Skin epidermis (tissue), 12 donors: Measurements from ENCODE around the gene BGN.

Experiments used
- H3K27ac ChIP-seq, 21 experiments: fragments of 200-600 bp; sonication (generic) in 11 of 21; one replicate each; pipeline ENCODE4 v1.5.0; 2020; ENCODE audit warnings: mild to moderate bottlenecking in 3 of 21, inconsistent platforms in 2 of 21, moderate library complexity in 2 of 21
- H3K4me3 ChIP-seq, 7 experiments: fragments of 200-600 bp; sonication (generic) in 2 of 7; one replicate each; pipeline ENCODE4 v1.5.0; 2020; ENCODE audit warnings: inconsistent platforms in 2 of 7, mild to moderate bottlenecking in 2 of 7, moderate library complexity in 1 of 7

Gene BGN

GRCh38 chrX:153547195-153547594 is 52.4 kb downstream of the BGN start:
- Histone ChIP-seq H3K27ac (no peak overlapping the region), H3K4me3 (no peak overlapping the region)

GRCh38 chrX:153549231-153549630 is 54.5 kb downstream of the BGN start:
- no peak overlapping the region for H3K27ac ChIP-seq

GRCh38 chrX:153549807-153550206 is 55.0 kb downstream of the BGN start:
- H3K4me3 ChIP-seq = no peak overlapping the region

More at GRCh38 chrX:153549231-153549630, 54.5 kb downstream of the BGN start:
- no peak overlapping the region for H3K4me3 ChIP-seq

GRCh38 chrX:153551135-153551534 is 56.4 kb downstream of the BGN start:
- H3K4me3 ChIP-seq = no peak overlapping the region

More at GRCh38 chrX:153549807-153550206, 55.0 kb downstream of the BGN start:
- no peak overlapping the region for H3K27ac ChIP-seq

GRCh38 chrX:153554519-153555167 is 59.9 kb downstream of the BGN start:
- no peak overlapping the region for H3K4me3 ChIP-seq
- H3K27ac ChIP-seq = no peak overlapping the region

More at GRCh38 chrX:153551135-153551534, 56.4 kb downstream of the BGN start:
- no peak overlapping the region for H3K27ac ChIP-seq

- H3K4me3 ChIP-seq = no peak overlapping the region
- no peak overlapping the region for H3K27ac ChIP-seq
Measured at GRCh38 chrX:153556767-153557166, 62.0 kb downstream of the BGN start.

- no peak overlapping the region for H3K4me3 ChIP-seq
- H3K27ac ChIP-seq = no peak overlapping the region
Measured at GRCh38 chrX:153557618-153558355, 63.0 kb downstream of the BGN start.
